Neuron (in vitro differentiated cells): ENCODE measurements around the gene DNER.
"Not testable (repeated sequence)": the region's sequence is repeated elsewhere in the genome, so short reads cannot be mapped to it uniquely, and the experiment has no call there.

Experiments
- H2AFZ ChIP-seq: one replicate; pipeline ENCODE4 v1.6.1; 2013; ENCODE audit warnings: low read depth, mild to moderate bottlenecking, inconsistent platforms, low read length, moderate library complexity
- H3K27me3 ChIP-seq: one replicate; pipeline ENCODE4 v1.6.1; 2013; ENCODE audit warnings: low read length; ENCODE audit not compliant: insufficient read depth
- H3K36me3 ChIP-seq: one replicate; pipeline ENCODE4 v1.6.1; 2013; ENCODE audit warnings: low read length; ENCODE audit not compliant: insufficient read depth
- H3K4me1 ChIP-seq: one replicate; pipeline ENCODE4 v1.6.1; 2013; ENCODE audit warnings: low read length; ENCODE audit not compliant: insufficient read depth
- H3K4me3 ChIP-seq: 2 replicates; pipeline ENCODE4 v1.5.1; 2013; ENCODE audit warnings: mild to moderate bottlenecking, low read length, moderate library complexity
- H3K9me3 ChIP-seq: one replicate; pipeline ENCODE4 v1.6.1; 2013; ENCODE audit warnings: low read length

The DNER gene

GRCh38 chr2:229506699-229507098 lies 207.7 kb downstream of the DNER start:
- not testable (repeated sequence) for H2AFZ ChIP-seq, H3K9me3 ChIP-seq, H3K27me3 ChIP-seq, H3K36me3 ChIP-seq, H3K4me1 ChIP-seq, H3K4me3 ChIP-seq

GRCh38 chr2:229501051-229501794 lies 213.1 kb downstream of the DNER start:
- no peaks in the 10 kb centered on the region for H3K36me3 ChIP-seq
- no peak overlapping the region for H3K4me3 ChIP-seq
- H3K4me1 ChIP-seq: no peaks in the 10 kb centered on the region
- H3K27me3 ChIP-seq: no peaks in the 10 kb centered on the region
- H3K9me3 ChIP-seq: no peaks in the 10 kb centered on the region
- H2AFZ ChIP-seq: no peak overlapping the region

- no peaks in the 10 kb centered on the region for H3K4me1 ChIP-seq
Measured at GRCh38 chr2:229492034-229492433, 222.3 kb downstream of the DNER start.

GRCh38 chr2:229490167-229490566 lies 224.2 kb downstream of the DNER start:
- H3K4me3 ChIP-seq: no peak overlapping the region
- no peaks in the 10 kb centered on the region for H3K27me3 ChIP-seq
- no peaks in the 10 kb centered on the region for H3K9me3 ChIP-seq
- H2AFZ ChIP-seq: no peak overlapping the region
- no peaks in the 10 kb centered on the region for H3K4me1 ChIP-seq
- no peaks in the 10 kb centered on the region for H3K36me3 ChIP-seq

More at GRCh38 chr2:229492034-229492433, 222.3 kb downstream of the DNER start:
- Histone ChIP-seq H3K27me3 (no peaks in the 10 kb centered on the region), H3K9me3 (no peaks in the 10 kb centered on the region), H2AFZ (no peak overlapping the region), H3K4me3 (no peak overlapping the region), H3K36me3 (no peaks in the 10 kb centered on the region)

DNA sequence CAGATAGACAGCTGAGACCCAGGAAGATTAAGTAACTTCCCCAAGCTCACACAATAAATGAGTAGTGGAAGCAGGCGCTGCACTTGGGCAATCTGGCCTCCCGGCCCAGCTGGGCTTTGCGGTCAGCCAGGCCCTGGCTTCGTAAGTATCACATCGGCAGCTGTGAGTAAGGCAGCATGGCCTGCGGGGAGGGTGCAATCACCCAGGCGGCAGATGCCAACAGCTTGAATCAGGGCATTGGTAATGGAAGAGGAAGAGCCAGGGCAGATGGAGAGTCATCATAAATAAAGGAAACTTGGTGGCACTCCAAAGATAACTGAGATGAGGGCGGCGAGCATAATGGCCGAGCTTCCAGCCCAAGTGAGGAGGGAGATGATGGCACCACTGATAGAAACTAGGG lies 225.3 kb downstream of the DNER start:
- H3K27me3 ChIP-seq: no peaks in the 10 kb centered on the region
- H2AFZ ChIP-seq: no peak overlapping the region
- H3K36me3 ChIP-seq: no peaks in the 10 kb centered on the region
- no peaks in the 10 kb centered on the region for H3K9me3 ChIP-seq
- no peak overlapping the region for H3K4me3 ChIP-seq
- no peaks in the 10 kb centered on the region for H3K4me1 ChIP-seq

GRCh38 chr2:229488232-229488631 lies 226.1 kb downstream of the DNER start:
- no peaks in the 10 kb centered on the region for H3K36me3 ChIP-seq
- H3K9me3 ChIP-seq: no peaks in the 10 kb centered on the region
- H2AFZ ChIP-seq: no peak overlapping the region
- no peak overlapping the region for H3K4me3 ChIP-seq
- no peaks in the 10 kb centered on the region for H3K4me1 ChIP-seq
- no peaks in the 10 kb centered on the region for H3K27me3 ChIP-seq

GRCh38 chr2:229486673-229487072 lies 227.7 kb downstream of the DNER start:
- no peaks in the 10 kb centered on the region for H3K9me3 ChIP-seq
- H3K4me3 ChIP-seq: no peak overlapping the region
- H2AFZ ChIP-seq: no peak overlapping the region
- no peaks in the 10 kb centered on the region for H3K4me1 ChIP-seq
- no peaks in the 10 kb centered on the region for H3K36me3 ChIP-seq
- H3K27me3 ChIP-seq: no peaks in the 10 kb centered on the region

DNA sequence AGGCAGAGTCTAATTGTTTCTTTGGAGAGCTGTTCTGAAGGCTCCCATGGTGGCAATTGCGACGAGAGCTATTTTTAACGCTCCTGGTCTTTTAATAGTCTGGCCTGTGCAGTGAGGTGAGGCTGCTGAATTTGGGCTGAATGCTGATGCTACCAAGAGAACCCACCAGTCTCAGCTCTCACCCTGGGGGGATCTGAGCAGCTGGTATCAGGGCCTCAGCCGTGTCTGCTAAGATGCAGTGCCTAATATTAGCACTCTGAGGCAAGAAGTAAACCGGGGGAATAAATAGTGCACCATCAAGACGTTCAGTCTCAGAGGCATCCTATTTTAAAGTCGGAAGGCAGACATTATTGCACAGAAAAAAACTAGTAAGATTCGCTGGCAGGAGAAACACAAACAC lies 228.5 kb downstream of the DNER start:
- H3K4me3 ChIP-seq: no peak overlapping the region
- no peaks in the 10 kb centered on the region for H3K9me3 ChIP-seq
- no peak overlapping the region for H2AFZ ChIP-seq
- no peaks in the 10 kb centered on the region for H3K36me3 ChIP-seq
- H3K4me1 ChIP-seq: no peaks in the 10 kb centered on the region
- H3K27me3 ChIP-seq: no peaks in the 10 kb centered on the region

DNA sequence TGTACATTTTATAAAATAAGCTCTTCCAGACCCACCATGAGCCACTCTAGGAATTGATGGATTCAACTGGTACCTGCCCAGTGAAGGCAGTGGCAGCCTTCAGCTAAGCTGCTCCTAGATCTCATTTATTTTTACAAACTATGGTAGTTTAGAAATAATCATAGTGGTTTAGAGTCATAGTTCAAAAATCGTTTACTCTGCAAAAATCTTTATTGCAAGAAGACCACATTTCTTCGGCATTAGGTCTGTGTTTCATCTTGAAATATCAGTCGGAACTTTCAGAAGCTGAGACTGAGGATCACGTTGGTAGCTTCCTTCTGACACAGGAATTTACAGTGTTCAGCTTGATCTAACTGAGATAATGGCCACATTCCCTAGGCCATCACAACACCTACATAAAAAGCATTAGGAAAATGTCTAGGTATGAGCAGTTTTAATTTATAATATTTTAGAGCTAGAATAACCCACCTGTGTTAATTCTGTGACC lies 237.0 kb downstream of the DNER start:
- Histone ChIP-seq H3K9me3 (no peaks in the 10 kb centered on the region), H2AFZ (no peak overlapping the region), H3K4me1 (no peaks in the 10 kb centered on the region), H3K36me3 (no peaks in the 10 kb centered on the region), H3K4me3 (no peak overlapping the region), H3K27me3 (no peaks in the 10 kb centered on the region)

- no peaks in the 10 kb centered on the region for H3K27me3 ChIP-seq
- H3K4me1 ChIP-seq: no peaks in the 10 kb centered on the region
- no peaks in the 10 kb centered on the region for H3K36me3 ChIP-seq
- H3K4me3 ChIP-seq: no peak overlapping the region
- no peaks in the 10 kb centered on the region for H3K9me3 ChIP-seq
- no peak overlapping the region for H2AFZ ChIP-seq
Measured at GRCh38 chr2:229475778-229476177, 238.6 kb downstream of the DNER start.

DNA sequence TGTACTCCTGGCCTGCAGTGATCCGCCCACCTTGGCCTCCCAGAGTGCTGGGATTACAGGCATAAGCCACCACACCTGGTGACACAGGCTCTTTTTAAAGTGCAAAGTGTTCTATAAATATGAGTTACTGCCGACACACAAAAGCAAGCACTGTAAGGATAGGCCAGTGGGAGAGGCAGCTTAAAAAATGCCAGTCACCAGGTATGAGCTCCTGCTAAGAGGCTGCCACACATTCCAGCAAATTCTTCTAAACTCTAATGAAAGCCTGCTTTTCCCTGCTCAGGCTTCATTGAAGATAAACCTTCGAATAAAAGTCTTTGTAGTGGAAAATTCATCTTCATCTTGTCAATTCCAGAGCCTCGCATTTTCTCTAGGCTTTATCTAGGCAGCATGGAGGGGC lies 240.2 kb downstream of the DNER start:
- Histone ChIP-seq H3K4me1 (no peaks in the 10 kb centered on the region), H3K9me3 (no peaks in the 10 kb centered on the region), H3K36me3 (no peaks in the 10 kb centered on the region), H2AFZ (no peak overlapping the region), H3K4me3 (no peak overlapping the region), H3K27me3 (no peaks in the 10 kb centered on the region)

GRCh38 chr2:229470781-229471180 lies 243.6 kb downstream of the DNER start:
- H3K9me3 ChIP-seq: no peaks in the 10 kb centered on the region
- no peak overlapping the region for H3K4me3 ChIP-seq
- H3K36me3 ChIP-seq: no peaks in the 10 kb centered on the region
- no peaks in the 10 kb centered on the region for H3K27me3 ChIP-seq
- no peak overlapping the region for H2AFZ ChIP-seq
- no peaks in the 10 kb centered on the region for H3K4me1 ChIP-seq

GRCh38 chr2:229467783-229468182 lies 246.6 kb downstream of the DNER start:
- Histone ChIP-seq H2AFZ (no peak overlapping the region), H3K27me3 (no peaks in the 10 kb centered on the region), H3K36me3 (no peaks in the 10 kb centered on the region), H3K9me3 (no peaks in the 10 kb centered on the region), H3K4me1 (no peaks in the 10 kb centered on the region), H3K4me3 (no peak overlapping the region)

- Histone ChIP-seq H3K27me3 (no peaks in the 10 kb centered on the region), H3K4me3 (no peak overlapping the region), H3K9me3 (no peaks in the 10 kb centered on the region), H3K36me3 (no peaks in the 10 kb centered on the region), H3K4me1 (no peaks in the 10 kb centered on the region), H2AFZ (no peak overlapping the region)
Measured at GRCh38 chr2:229463841-229464346, 250.5 kb downstream of the DNER start.
